ENCODE results near the gene CD244.

The CD244 gene

GRCh38 chr1:160865337-160865736 lies 2.6 kb upstream of the CD244 start:
- peaks cover 43% of the 10 kb centered on the region for H3K4me1 Mint-ChIP-seq
- no peak for DNase-seq (ENCODE audit: low spot score in 2 of 2)
- no peaks in the 10 kb centered on the region for H3K9me3 Mint-ChIP-seq
- H3K27ac Mint-ChIP-seq: no peak overlapping the region
- peaks cover 6% of the 10 kb centered on the region for H3K36me3 Mint-ChIP-seq
- no peak overlapping the region for H3K4me3 Mint-ChIP-seq
- no peak for ATAC-seq

GRCh38 chr1:160864173-160864572 lies 1.5 kb upstream of the CD244 start:
- Mint-ChIP-seq H3K27ac (peak overlapping the region; percentile 46), H3K36me3 (peaks cover 6% of the 10 kb centered on the region), H3K4me3 (no peak overlapping the region), H3K9me3 (no peaks in the 10 kb centered on the region), H3K4me1 (peaks cover 46% of the 10 kb centered on the region)
- DNase-seq (ENCODE audit: low spot score in 2 of 2) (peak in 1 of 2 donors; percentile 33), ATAC-seq (no peak)

GRCh38 chr1:160863774-160864131 lies 1.1 kb upstream of the CD244 start:
- Mint-ChIP-seq H3K4me1 (peaks cover 50% of the 10 kb centered on the region), H3K27ac (peak overlapping the region; percentile 46), H3K9me3 (no peaks in the 10 kb centered on the region), H3K36me3 (peaks cover 6% of the 10 kb centered on the region), H3K4me3 (peak overlapping the region; percentile 22)
- DNase-seq (ENCODE audit: low spot score in 2 of 2) (peak in 1 of 2 donors; percentile 45), ATAC-seq (no peak)

- H3K27ac Mint-ChIP-seq: peak overlapping the region; percentile 92
- peaks cover 56% of the 10 kb centered on the region for H3K4me1 Mint-ChIP-seq
- peak overlapping the region; percentile 83 for H3K4me3 Mint-ChIP-seq
- no peak for ATAC-seq
- peaks cover 6% of the 10 kb centered on the region for H3K36me3 Mint-ChIP-seq
- no peaks in the 10 kb centered on the region for H3K9me3 Mint-ChIP-seq
- DNase-seq (ENCODE audit: low spot score in 2 of 2): no peak
These were observed 530 bp upstream of the CD244 start for GRCh38 chr1:160863061-160863773.

GRCh38 chr1:160860840-160861505 lies 1.7 kb downstream of the CD244 start:
- Mint-ChIP-seq H3K4me3 (peak overlapping the region; percentile 83), H3K36me3 (peaks cover 6% of the 10 kb centered on the region), H3K4me1 (peaks cover 58% of the 10 kb centered on the region), H3K9me3 (no peaks in the 10 kb centered on the region), H3K27ac (peak overlapping the region; percentile 92)
- no peak for ATAC-seq
- no peak for DNase-seq (ENCODE audit: low spot score in 2 of 2)

GRCh38 chr1:160859166-160859565 lies 3.5 kb downstream of the CD244 start:
- Mint-ChIP-seq H3K9me3 (no peaks in the 10 kb centered on the region), H3K36me3 (peaks cover 6% of the 10 kb centered on the region), H3K4me1 (peaks cover 54% of the 10 kb centered on the region), H3K27ac (peak overlapping the region; percentile 44), H3K4me3 (peak overlapping the region; percentile 25)
- DNase-seq (ENCODE audit: low spot score in 2 of 2) (no peak), ATAC-seq (no peak)

- DNase-seq (ENCODE audit: low spot score in 2 of 2) (no peak), ATAC-seq (no peak)
- Mint-ChIP-seq H3K27ac (peak overlapping the region; percentile 44), H3K36me3 (peaks cover 6% of the 10 kb centered on the region), H3K4me3 (peak overlapping the region; percentile 25), H3K9me3 (no peaks in the 10 kb centered on the region), H3K4me1 (peaks cover 54% of the 10 kb centered on the region)
These were observed 4.2 kb downstream of the CD244 start for GRCh38 chr1:160858507-160858906.

- H3K4me3 Mint-ChIP-seq: peak overlapping the region; percentile 25
These were observed 4.6 kb downstream of the CD244 start for GRCh38 chr1:160858097-160858496.

GRCh38 chr1:160855181-160855981 lies 7.3 kb downstream of the CD244 start:
- H3K27ac Mint-ChIP-seq: no peak overlapping the region
- H3K9me3 Mint-ChIP-seq: no peaks in the 10 kb centered on the region
- H3K4me3 Mint-ChIP-seq: no peak overlapping the region
- DNase-seq (ENCODE audit: low spot score in 2 of 2) (peak in 1 of 2 donors; percentile 77), ATAC-seq (peak; percentile 88)
- H3K36me3 Mint-ChIP-seq: no peaks in the 10 kb centered on the region
- peaks cover 25% of the 10 kb centered on the region for H3K4me1 Mint-ChIP-seq

More at GRCh38 chr1:160858097-160858496, 4.6 kb downstream of the CD244 start:
- H3K4me1 Mint-ChIP-seq: peaks cover 52% of the 10 kb centered on the region
- peak overlapping the region; percentile 44 for H3K27ac Mint-ChIP-seq
- H3K36me3 Mint-ChIP-seq: peaks cover 6% of the 10 kb centered on the region
- no peaks in the 10 kb centered on the region for H3K9me3 Mint-ChIP-seq
- DNase-seq (ENCODE audit: low spot score in 2 of 2) (no peak), ATAC-seq (no peak)

- Mint-ChIP-seq H3K27ac (no peak overlapping the region), H3K9me3 (no peaks in the 10 kb centered on the region), H3K36me3 (no peaks in the 10 kb centered on the region), H3K4me1 (peaks cover 17% of the 10 kb centered on the region), H3K4me3 (no peak overlapping the region)
- ATAC-seq: no peak
- DNase-seq (ENCODE audit: low spot score in 2 of 2): no peak
These were observed 8.9 kb downstream of the CD244 start for GRCh38 chr1:160853754-160854153.

- ATAC-seq: no peak
- no peak overlapping the region for H3K4me3 Mint-ChIP-seq
- DNase-seq (ENCODE audit: low spot score in 2 of 2): no peak
- no peaks in the 10 kb centered on the region for H3K36me3 Mint-ChIP-seq
- peaks cover 13% of the 10 kb centered on the region for H3K4me1 Mint-ChIP-seq
- no peaks in the 10 kb centered on the region for H3K9me3 Mint-ChIP-seq
- H3K27ac Mint-ChIP-seq: no peak overlapping the region
These were observed 9.7 kb downstream of the CD244 start for GRCh38 chr1:160853014-160853413.

GRCh38 chr1:160850993-160851392 lies 11.7 kb downstream of the CD244 start:
- Mint-ChIP-seq H3K36me3 (no peaks in the 10 kb centered on the region), H3K4me3 (no peak overlapping the region)
- no peak for ATAC-seq

GRCh38 chr1:160850541-160850940 lies 12.1 kb downstream of the CD244 start:
- ATAC-seq: no peak
- peaks cover 25% of the 10 kb centered on the region for H3K4me1 Mint-ChIP-seq
- no peak overlapping the region for H3K4me3 Mint-ChIP-seq
- no peak for DNase-seq (ENCODE audit: low spot score in 2 of 2)
- no peak overlapping the region for H3K27ac Mint-ChIP-seq
- no peaks in the 10 kb centered on the region for H3K9me3 Mint-ChIP-seq
- no peaks in the 10 kb centered on the region for H3K36me3 Mint-ChIP-seq

More at GRCh38 chr1:160850993-160851392, 11.7 kb downstream of the CD244 start:
- no peak for DNase-seq (ENCODE audit: low spot score in 2 of 2)
- H3K9me3 Mint-ChIP-seq: no peaks in the 10 kb centered on the region
- H3K27ac Mint-ChIP-seq: no peak overlapping the region
- peaks cover 22% of the 10 kb centered on the region for H3K4me1 Mint-ChIP-seq

- H3K9me3 Mint-ChIP-seq: peaks cover 3% of the 10 kb centered on the region
- H3K36me3 Mint-ChIP-seq: no peaks in the 10 kb centered on the region
- DNase-seq (ENCODE audit: low spot score in 2 of 2) (no peak), ATAC-seq (no peak)
- H3K4me1 Mint-ChIP-seq: peaks cover 58% of the 10 kb centered on the region
- no peak overlapping the region for H3K4me3 Mint-ChIP-seq
- no peak overlapping the region for H3K27ac Mint-ChIP-seq
These were observed 16.4 kb downstream of the CD244 start for GRCh38 chr1:160846281-160846680.

GRCh38 chr1:160844447-160845232 lies 18.0 kb downstream of the CD244 start:
- H3K27ac Mint-ChIP-seq: no peak overlapping the region
- H3K36me3 Mint-ChIP-seq: peaks cover 6% of the 10 kb centered on the region
- H3K4me3 Mint-ChIP-seq: no peak overlapping the region
- no peak for DNase-seq (ENCODE audit: low spot score in 2 of 2)
- H3K4me1 Mint-ChIP-seq: peaks cover 65% of the 10 kb centered on the region
- peak; percentile 84 for ATAC-seq
- H3K9me3 Mint-ChIP-seq: peaks cover 3% of the 10 kb centered on the region
